Astrocyte of the spinal cord (primary cell): ENCODE data around the gene P2RY10.
"Not testable (repeated sequence)": the region's sequence is repeated elsewhere in the genome, so short reads cannot be mapped to it uniquely, and the experiment has no call there.

ENCODE experiments used
- DNase-seq: peaks from one replicate; pipeline ENCODE4 v3.0.0; 2011; ENCODE audit warnings: low read depth, low spot score
- H3K4me3 ChIP-seq: 2 replicates; pipeline ENCODE4 v1.5.1; 2011; ENCODE audit warnings: low read depth, mild to moderate bottlenecking, low read length, moderate library complexity
- in situ Hi-C: cut with HindIII; loops from 2 replicates; pipeline ENCODE4 v1.10.0; 2017; ENCODE audit warnings: low sequenced_read_pairs
- TF ChIP-seq, protein P1 (sequence below): IDR thresholded peaks from 2 replicates; pipeline ENCODE4 v1.5.1; 2012; ENCODE audit warnings: low read depth, mild to moderate bottlenecking, low read length, inconsistent platforms

P2RY10 gene

DNA sequence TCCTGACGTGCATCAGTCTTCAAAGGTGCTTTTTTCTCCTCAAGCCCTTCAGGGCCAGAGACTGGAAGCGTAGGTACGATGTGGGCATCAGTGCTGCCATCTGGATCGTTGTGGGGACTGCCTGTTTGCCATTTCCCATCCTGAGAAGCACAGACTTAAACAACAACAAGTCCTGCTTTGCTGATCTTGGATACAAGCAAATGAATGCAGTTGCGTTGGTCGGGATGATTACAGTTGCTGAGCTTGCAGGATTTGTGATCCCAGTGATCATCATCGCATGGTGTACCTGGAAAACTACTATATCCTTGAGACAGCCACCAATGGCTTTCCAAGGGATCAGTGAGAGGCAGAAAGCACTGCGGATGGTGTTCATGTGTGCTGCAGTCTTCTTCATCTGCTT, 15.7 kb downstream of the P2RY10 start:
- in situ Hi-C loops: no loop called here
- no peak overlapping the region for H3K4me3 ChIP-seq
- TF ChIP-seq, protein P1, sequence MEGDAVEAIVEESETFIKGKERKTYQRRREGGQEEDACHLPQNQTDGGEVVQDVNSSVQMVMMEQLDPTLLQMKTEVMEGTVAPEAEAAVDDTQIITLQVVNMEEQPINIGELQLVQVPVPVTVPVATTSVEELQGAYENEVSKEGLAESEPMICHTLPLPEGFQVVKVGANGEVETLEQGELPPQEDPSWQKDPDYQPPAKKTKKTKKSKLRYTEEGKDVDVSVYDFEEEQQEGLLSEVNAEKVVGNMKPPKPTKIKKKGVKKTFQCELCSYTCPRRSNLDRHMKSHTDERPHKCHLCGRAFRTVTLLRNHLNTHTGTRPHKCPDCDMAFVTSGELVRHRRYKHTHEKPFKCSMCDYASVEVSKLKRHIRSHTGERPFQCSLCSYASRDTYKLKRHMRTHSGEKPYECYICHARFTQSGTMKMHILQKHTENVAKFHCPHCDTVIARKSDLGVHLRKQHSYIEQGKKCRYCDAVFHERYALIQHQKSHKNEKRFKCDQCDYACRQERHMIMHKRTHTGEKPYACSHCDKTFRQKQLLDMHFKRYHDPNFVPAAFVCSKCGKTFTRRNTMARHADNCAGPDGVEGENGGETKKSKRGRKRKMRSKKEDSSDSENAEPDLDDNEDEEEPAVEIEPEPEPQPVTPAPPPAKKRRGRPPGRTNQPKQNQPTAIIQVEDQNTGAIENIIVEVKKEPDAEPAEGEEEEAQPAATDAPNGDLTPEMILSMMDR: no peak

GRCh38 chrX:78964598-78964997, 19.4 kb downstream of the P2RY10 start:
- in situ Hi-C loops: no loop called here
- TF ChIP-seq, protein P1: no peak
- no peak for DNase-seq
- no peak overlapping the region for H3K4me3 ChIP-seq

More for the DNA sequence above, 15.7 kb downstream of the P2RY10 start:
- DNase-seq: no peak

- DNase-seq: peak; percentile 50
- H3K4me3 ChIP-seq: no peak overlapping the region
- TF ChIP-seq, protein P1: no peak
- in situ Hi-C loops: no loop called here
Observed at GRCh38 chrX:78979789-78980464, 34.7 kb downstream of the P2RY10 start.

- no peak overlapping the region for H3K4me3 ChIP-seq
- in situ Hi-C loops: no loop called here
- DNase-seq: no peak
- TF ChIP-seq, protein P1: no peak
Observed at GRCh38 chrX:78989349-78989748, 44.2 kb downstream of the P2RY10 start.

GRCh38 chrX:78997870-78998558, 52.8 kb downstream of the P2RY10 start:
- in situ Hi-C loops: no loop called here
- DNase-seq: no peak
- no peak overlapping the region for H3K4me3 ChIP-seq
- TF ChIP-seq, protein P1: no peak

DNA sequence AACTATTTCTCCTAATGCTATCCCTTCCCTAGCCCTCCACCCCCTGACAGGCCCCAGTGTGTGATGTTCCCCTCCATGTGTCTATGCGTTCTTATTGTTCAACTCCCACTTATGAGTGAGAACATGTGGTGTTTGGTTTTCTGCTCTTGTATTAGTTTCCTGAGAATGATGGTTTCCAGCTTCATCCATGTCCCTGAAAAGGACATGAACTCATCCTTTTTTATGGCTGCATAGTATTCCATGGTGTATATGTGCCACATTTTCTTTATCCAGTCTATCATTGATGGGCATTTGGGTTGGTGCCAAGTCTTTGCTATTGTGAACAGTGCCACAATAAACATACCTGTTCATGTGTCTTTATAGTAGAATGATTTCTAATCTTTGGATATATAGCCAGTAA, 62.3 kb downstream of the P2RY10 start:
- DNase-seq, H3K4me3 ChIP-seq, in situ Hi-C loops: not testable (repeated sequence)
